ENCODE results near the gene PRSS2.
A peak's percentile ranks its signal among the peaks of the same experiment; 100 is the strongest.

GRCh38 chr7:142808461-142808801 lies 37.7 kb downstream of the PRSS2 start:
- TF ChIP-seq POLR2A (IDR thresholded peaks at IDR 0.05; ENCODE audit: low read depth, low read length): no peak; the same call in 1 of the 2 replicates
- TF ChIP-seq POLR2AphosphoS5 (IDR thresholded peaks at IDR 0.05; ENCODE audit: low read depth, low read length): peak; percentile 73; the same call in 1 of the 2 replicates
- no peak for TF ChIP-seq TAF1 (IDR thresholded peaks at IDR 0.05; ENCODE audit: low read depth, low read length)
- no peak for TF ChIP-seq POU2F2 (IDR thresholded peaks at IDR 0.05; ENCODE audit: low read depth, low read length)

Data from GM12891 (cell line).